ENCODE data around the gene RALGAPA1. TPM values are rescaled to one million over a fixed set of nuclear protein-coding genes. Genes with fewer than 3 reads are reported as not detected.
"Not testable (repeated sequence)": the region's sequence is repeated elsewhere in the genome, so short reads cannot be mapped to it uniquely, and the experiment has no call there.

The RALGAPA1 gene
- total and polyA plus RNA-seq, 2 of the 13 experiments (the other 11 are each of a cell fraction or from before 2014, with no cell fraction given) = 65.0 to 89.2 TPM

DNA sequence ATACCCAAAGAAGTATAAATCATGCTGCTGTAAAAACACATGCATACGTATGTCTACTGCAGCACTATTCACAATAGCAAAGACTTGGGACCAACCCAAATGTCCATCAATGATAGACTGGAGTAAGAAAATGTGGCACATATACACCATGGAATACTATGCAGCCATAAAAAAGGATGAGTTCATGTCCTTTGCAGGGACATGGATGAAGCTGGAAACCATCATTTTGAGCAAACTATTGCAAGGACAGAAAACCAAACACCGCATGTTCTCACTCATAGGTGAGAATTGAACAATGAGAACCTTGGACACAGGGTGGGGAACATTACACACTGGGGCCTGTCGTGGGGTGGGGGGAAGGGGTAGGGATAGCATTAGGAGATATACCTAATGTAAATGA lies 221.7 kb downstream of the RALGAPA1 start:
- CTCF ChIA-PET (ENCODE audit: low intra/inter-chr PET ratio, low total read pairs); DNase-seq (ENCODE audit: low spot score); ATAC-seq; POLR2A ChIA-PET; in situ Hi-C loops (cut with HindIII; ENCODE audit: extremely low pct_ligation_motif_present, low pct_unique_long_range_greater_than_20kb); H3K4me3 ChIP-seq (replicated peaks in 1 of 3; ENCODE audit: insufficient read depth in 1 of 3, low read depth in 2 of 3, low read length in 3 of 3); H3K4me1 ChIP-seq (ENCODE audit: insufficient read depth, low read length); H4K20me1 ChIP-seq (ENCODE audit: insufficient read depth, low read length); H3K4me2 ChIP-seq (ENCODE audit: low read depth, low read length); H3K27ac ChIP-seq (ENCODE audit: extremely low read length, insufficient read depth, low read length); FAIRE-seq; BruUV-seq (replicated peaks); H3K27me3 ChIP-seq (ENCODE audit: control insufficient read depth in 1 of 2, insufficient read depth in 2 of 2, low read length in 2 of 2); H3K9ac ChIP-seq (ENCODE audit: insufficient read depth, low read depth, low read length); H3K79me2 ChIP-seq (ENCODE audit: insufficient read depth, low read length); H3K9me3 ChIP-seq (ENCODE audit: low read length); H2AFZ ChIP-seq (ENCODE audit: low read length): not testable (repeated sequence)
- TF ChIP-seq ARNT (IDR thresholded peaks at IDR 0.05) = 0 out of 2 replicates have a peak, but pooled peaks have one; percentile 67
- peak; percentile 11 for TF ChIP-seq ZNF282 (IDR thresholded peaks at IDR 0.05; ENCODE audit: partially characterized antibody)
- H3K36me3 ChIP-seq (replicated peaks in 1 of 2; ENCODE audit: control insufficient read depth in 1 of 2, insufficient read depth in 2 of 2, low read length in 2 of 2) = peaks cover 15 to 39% of the 10 kb centered on the region in 2 experiments; a peak in 4 of 5 replicates
- intact Hi-C loops (cut with micrococcal nuclease; ENCODE audit: unreplicated experiment) = loop anchor here (5.0 kb wide), 1 partner anchor 50 kb away; no protein-coding TSS in a partner anchor
- WGBS (ENCODE audit: low lambda C conversion rate) = 98% methylated on average over 3 of the region's 3 CpGs

DNA sequence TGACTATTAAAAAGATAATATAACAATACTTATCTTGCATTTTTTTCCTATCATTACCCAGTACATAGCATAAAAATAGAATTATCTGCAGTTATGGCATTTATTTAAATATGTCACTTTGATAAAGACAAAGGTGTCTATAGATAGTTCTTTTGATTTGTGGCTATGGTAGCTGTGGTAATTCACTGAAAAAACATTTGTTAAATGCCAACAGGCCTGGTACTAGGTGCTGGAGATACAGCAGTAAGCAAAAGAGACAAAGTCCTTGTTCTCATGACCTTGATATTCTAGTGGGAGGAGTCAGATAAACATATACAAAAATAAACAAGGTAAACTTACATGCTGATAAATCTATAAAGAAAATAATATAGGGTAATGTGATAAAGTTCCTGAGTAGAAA lies 230.5 kb downstream of the RALGAPA1 start:
- intact Hi-C loops (cut with micrococcal nuclease; ENCODE audit: unreplicated experiment) (no loop called here), in situ Hi-C loops (cut with HindIII; ENCODE audit: extremely low pct_ligation_motif_present, low pct_unique_long_range_greater_than_20kb) (no loop called here)
- Histone ChIP-seq H3K4me3 (replicated peaks in 1 of 3; ENCODE audit: insufficient read depth in 1 of 3, low read depth in 2 of 3, low read length in 3 of 3) (no peak overlapping the region), H3K4me2 (ENCODE audit: low read depth, low read length) (no peak overlapping the region), H3K9ac (ENCODE audit: insufficient read depth, low read depth, low read length) (no peak overlapping the region), H2AFZ (ENCODE audit: low read length) (no peak overlapping the region), H3K9me3 (ENCODE audit: low read length) (no peaks in the 10 kb centered on the region), H3K27me3 (ENCODE audit: control insufficient read depth in 1 of 2, insufficient read depth in 2 of 2, low read length in 2 of 2) (no peaks in the 10 kb centered on the region), H3K36me3 (replicated peaks in 1 of 2; ENCODE audit: control insufficient read depth in 1 of 2, insufficient read depth in 2 of 2, low read length in 2 of 2) (peaks cover 2 to 9% of the 10 kb centered on the region in 2 experiments; a peak in 4 of 5 replicates), H3K4me1 (ENCODE audit: insufficient read depth, low read length) (peaks cover 18% of the 10 kb centered on the region), H3K27ac (ENCODE audit: extremely low read length, insufficient read depth, low read length) (no peak overlapping the region), H3K79me2 (ENCODE audit: insufficient read depth, low read length) (no peaks in the 10 kb centered on the region), H4K20me1 (ENCODE audit: insufficient read depth, low read length) (no peaks in the 10 kb centered on the region)
- FAIRE-seq = no peak
- BruUV-seq (replicated peaks) = no TSS peak
- POLR2A ChIA-PET = no interaction called here
- no peak for ATAC-seq
- TF ChIP-seq ZNF441 (CRISPR knock-in tag; IDR thresholded peaks at IDR 0.05; ENCODE audit: borderline replicate concordance) = no peak
- no peak for TF ChIP-seq ZFP82 (CRISPR knock-in tag; IDR thresholded peaks at IDR 0.05; ENCODE audit: borderline replicate concordance)
- CTCF ChIA-PET (ENCODE audit: low intra/inter-chr PET ratio, low total read pairs) = no interaction called here
- DNase-seq (ENCODE audit: low spot score) = no peak
